ENCODE results near the gene ARHGAP10.

The ARHGAP10 gene

DNA sequence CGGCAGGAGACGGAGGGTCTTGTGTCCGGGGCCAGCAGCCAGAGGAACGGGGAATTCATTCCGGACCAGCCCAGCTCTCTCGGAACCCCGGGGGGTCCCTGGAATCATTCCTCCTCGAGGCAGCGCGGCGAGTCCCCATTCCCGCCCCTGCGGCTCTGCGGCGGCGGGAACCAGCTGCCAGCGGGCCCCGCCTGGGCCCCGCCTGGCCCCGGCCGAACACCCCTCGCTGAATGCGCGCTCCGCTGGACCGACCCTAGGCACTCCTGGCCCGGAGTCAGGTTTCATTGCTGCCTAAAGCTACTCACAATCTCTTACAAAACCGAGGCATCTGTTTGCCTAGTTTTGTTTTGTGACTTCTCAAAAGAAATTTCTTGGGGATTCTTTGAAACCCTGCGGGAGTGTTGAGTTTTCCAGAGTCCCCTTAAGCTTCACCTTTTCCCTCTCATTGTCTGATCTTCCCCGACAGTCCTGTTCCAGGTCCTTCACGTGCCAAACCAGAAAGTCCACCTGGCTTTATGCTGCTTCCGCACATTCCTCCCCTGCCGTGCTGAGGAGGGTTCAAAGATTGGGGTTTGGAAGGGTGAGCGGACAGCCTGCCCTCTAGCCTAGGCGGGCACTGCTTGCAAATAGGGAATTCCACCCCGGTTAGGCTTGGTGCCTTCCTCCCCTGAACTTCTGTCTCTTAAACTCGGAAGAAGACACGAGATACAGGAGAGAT lies 789 bp downstream of the ARHGAP10 start:
- DNase-seq (ENCODE audit: low read depth), result peak; percentile 36

- DNase-seq (ENCODE audit: low read depth), result peak; percentile 68
These were observed 1.9 kb downstream of the ARHGAP10 start for GRCh38 chr4:147733716-147734344.

DNA sequence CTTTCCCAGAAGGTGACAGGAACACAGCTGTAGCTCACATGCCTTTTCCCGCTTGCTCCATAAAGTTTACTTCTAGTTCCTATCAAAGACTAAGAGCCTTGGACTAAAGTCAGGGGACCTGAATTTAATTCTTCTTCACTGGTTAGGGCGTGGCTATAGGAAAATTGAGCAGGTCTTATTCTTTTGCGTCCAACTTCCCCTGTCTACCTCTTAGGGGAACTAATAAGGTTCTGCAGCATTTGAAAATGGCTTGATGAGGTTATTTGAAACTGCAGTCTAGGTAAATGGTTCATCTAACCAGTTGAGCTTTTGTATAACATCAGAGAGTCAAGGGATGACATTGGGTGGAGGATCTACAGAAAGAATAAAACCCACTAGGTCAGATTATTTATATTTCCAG lies 2.6 kb downstream of the ARHGAP10 start:
- DNase-seq (ENCODE audit: low read depth), result no peak

DNA sequence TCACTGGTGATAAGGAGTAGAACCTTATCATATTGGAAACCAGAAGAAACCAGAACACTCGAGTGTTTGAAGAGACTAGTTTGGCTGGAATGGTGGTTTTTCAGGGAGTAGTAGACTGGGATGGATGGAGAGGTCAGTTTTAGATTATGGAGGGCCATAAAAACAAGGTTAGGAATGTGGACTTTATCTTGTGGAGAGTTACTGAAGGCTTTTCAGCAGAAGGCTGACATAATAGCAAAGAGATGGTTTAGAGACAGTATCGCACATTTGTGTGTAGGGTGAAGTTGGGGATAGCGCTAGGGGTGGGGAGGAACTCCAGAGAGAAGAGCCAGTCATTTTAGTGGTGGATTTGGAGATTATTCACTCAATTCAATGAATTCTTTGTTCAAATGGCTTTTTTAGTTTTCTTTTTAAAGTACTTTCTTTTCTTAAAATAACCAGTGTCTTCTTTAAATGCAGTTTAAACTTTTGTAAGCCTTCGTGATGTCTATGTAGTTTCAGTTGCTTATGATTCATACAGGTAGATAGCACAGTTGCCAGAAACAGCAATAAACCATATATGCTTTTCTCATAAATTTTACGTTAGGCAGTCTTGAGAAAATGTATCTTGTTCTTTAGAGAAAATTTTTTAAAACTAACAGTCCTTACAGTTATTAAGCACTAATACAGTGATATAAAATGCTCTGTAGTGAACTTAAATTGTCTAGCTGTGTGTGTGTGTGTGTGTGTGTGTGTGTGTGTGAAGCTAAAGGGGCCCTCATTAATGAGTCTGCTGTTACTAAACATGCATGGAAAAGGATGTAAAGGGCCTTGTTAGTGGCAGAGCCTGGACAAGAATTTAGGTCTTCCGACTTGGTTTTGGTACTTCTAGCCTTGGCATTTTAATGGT lies 3.8 kb downstream of the ARHGAP10 start:
- DNase-seq (ENCODE audit: low read depth), result no peak

DNA sequence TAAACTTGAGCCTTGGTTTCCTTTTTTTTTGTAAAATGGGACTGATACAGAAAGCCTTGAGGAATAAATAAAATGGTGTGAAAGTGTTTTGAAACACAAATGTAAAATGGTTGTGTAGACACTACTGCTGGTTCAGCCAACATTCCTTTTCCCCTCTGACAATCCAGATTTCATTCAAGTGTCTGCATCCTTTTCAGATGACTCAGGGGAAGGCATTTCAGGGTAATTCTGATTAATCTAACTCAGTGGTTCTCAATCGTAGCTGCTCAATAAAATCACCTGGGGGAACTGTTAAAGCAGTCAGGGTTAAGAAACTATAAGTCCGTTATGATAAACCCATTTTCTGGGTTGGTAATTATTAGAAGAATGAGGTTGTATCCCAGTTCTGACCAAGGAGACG lies 4.6 kb downstream of the ARHGAP10 start:
- peak; percentile 78 for DNase-seq (ENCODE audit: low read depth)

GRCh38 chr4:147737623-147738022 lies 5.7 kb downstream of the ARHGAP10 start:
- no peak for DNase-seq (ENCODE audit: low read depth)

DNA sequence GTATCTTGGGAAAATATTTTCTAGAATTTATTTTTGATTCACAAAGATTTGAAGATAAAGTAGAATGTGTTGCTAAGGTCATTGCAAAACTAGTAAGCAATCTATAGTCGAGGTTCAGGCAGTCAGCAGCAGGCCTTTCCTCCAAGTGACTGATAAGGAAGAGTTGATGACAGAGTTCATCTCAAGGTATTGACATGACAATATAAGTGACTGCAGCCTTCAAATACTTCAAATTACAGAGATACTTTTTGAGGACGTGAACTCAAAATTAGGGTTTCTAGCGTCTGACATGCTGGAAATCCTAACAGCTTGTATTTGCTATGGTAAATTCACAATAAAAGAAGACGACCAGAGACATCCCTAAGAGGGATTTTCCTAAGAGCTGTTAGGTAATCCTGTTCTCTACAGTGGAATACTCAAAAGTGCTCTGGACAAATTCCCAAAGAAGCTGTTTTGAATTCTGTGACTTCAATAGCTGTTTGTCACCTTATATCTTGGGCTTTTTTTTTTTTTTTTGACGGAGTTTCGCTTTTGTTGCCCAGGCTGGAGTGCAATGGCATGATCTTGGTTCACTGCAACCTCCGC lies 7.4 kb downstream of the ARHGAP10 start:
- DNase-seq (ENCODE audit: low read depth), result no peak

GRCh38 chr4:147740176-147740575 lies 8.3 kb downstream of the ARHGAP10 start:
- no peak for DNase-seq (ENCODE audit: low read depth)

DNA sequence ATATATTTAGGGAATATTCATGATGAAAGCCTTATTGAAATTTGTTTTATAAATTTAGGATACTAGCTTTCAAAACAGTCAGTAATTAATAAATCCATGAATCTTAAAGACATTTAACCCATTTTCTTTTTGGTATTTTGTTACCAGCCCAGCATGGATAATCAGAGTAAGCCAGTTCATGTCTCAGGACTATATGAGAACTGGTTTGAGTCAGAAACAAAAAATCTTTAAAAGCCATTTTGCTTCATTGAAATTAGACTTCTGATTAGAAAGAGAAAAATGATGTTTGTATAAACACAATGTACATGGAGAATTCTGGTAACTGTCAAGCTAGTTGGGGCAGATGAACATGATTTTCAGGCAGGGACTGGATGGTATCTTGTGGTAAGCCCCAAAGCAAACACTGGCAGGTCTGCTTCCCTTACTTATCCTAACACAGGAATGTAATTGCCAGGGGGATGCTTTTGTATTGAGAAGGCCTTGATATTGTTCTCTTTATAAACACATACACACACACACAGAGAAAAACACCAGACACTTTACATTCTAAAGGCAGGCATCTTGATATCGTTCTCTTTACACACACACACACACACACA lies 9.4 kb downstream of the ARHGAP10 start:
- DNase-seq (ENCODE audit: low read depth), result peak; percentile 55

- DNase-seq (ENCODE audit: low read depth), result no peak
These were observed 16.0 kb downstream of the ARHGAP10 start for GRCh38 chr4:147747787-147748454.

- DNase-seq (ENCODE audit: low read depth), result no peak
These were observed 18.0 kb downstream of the ARHGAP10 start for GRCh38 chr4:147749811-147750321.

DNA sequence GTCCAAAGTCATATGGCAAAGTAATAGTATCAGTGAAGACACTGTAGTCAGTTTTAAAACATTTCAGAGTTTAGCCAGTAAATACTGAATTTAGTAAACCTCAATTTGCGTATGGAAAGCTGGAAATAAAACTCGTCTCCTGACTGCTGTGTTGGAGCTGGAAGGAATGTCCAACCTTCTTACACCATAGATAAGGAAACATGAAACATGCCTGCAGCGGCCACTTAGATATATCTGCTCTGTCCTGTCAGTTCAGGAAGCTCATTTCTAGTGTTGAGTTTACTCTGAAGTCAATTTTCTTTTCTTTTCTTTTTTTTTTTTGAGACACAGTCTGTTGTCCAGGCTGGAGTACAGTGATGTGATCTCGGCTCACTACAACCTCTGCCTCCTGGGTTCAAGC lies 21.2 kb downstream of the ARHGAP10 start:
- no peak for DNase-seq (ENCODE audit: low read depth)

DNA sequence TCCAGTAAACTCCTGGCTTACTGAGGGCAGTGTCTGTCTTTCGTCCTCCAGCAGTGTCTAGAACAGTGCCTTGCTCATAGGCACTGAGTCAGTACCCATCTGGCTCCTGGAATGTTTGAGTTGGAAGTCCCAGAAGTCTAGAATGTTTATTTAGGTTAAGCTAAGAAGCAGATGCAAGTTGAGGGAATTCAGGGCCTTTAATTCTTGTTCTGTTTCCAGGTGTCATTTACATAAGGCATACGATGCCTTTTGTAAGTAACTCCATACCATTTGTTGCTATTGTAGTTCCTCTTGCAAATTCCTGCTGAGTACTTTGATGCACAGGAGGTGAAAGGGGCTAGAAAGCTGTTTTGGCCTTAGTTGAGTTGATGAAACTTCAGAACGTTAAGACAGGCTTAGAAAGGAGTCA lies 22.2 kb downstream of the ARHGAP10 start:
- DNase-seq (ENCODE audit: low read depth), result peak; percentile 86

- peak; percentile 34 for DNase-seq (ENCODE audit: low read depth)
These were observed 23.8 kb downstream of the ARHGAP10 start for GRCh38 chr4:147755561-147756295.

GRCh38 chr4:147756417-147756816 lies 24.5 kb downstream of the ARHGAP10 start:
- DNase-seq (ENCODE audit: low read depth), result no peak

DNA sequence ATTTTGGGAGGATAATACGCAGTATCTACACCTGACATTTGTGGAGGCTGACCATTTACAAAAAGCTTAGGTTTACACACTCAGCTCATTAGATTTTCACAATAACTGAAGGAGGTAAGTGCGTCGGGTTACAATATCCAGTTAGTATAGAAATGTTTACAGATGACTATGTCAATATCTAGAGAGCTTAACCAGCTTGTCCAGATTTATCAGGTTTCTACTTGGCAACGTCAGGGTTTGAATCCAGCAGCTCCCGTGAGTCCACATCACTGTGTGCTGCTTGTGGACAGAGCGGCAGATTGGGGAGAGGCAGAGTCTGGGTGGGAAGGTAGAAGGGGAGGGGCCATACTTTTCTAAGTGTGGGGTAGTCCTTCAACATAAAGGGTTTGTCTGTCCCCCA lies 28.3 kb downstream of the ARHGAP10 start:
- DNase-seq (ENCODE audit: low read depth), result no peak

GRCh38 chr4:147760695-147761094 lies 28.8 kb downstream of the ARHGAP10 start:
- peak; percentile 21 for DNase-seq (ENCODE audit: low read depth)

- no peak for DNase-seq (ENCODE audit: low read depth)
These were observed 29.5 kb downstream of the ARHGAP10 start for GRCh38 chr4:147761218-147761883.

DNA sequence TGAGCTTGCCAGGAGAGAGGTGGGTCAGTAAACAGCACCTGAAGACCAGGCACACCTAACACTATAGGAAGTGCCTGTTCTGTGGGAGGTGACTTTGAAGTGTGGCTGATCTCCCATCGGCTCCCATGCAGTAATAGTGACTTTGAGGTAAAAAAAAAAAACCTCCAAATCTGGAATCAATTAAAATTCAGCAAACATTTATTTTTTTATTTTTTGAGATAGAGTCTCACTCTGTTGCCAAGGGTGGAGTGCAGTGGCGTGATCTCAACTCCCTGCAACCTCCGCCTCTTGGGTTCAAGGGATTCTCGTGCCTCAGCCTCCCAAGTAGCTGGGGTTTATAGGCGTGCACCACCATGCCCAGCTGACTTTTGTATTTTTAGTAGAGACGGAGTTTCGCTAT lies 32.4 kb downstream of the ARHGAP10 start:
- DNase-seq (ENCODE audit: low read depth), result no peak

GRCh38 chr4:147765121-147765529 lies 33.2 kb downstream of the ARHGAP10 start:
- no peak for DNase-seq (ENCODE audit: low read depth)
